ENCODE results near the gene LRIG2.

GRCh38 chr1:113027449-113027848 lies 45.5 kb upstream of the LRIG2 start:
- TF ChIP-seq, protein P1, sequence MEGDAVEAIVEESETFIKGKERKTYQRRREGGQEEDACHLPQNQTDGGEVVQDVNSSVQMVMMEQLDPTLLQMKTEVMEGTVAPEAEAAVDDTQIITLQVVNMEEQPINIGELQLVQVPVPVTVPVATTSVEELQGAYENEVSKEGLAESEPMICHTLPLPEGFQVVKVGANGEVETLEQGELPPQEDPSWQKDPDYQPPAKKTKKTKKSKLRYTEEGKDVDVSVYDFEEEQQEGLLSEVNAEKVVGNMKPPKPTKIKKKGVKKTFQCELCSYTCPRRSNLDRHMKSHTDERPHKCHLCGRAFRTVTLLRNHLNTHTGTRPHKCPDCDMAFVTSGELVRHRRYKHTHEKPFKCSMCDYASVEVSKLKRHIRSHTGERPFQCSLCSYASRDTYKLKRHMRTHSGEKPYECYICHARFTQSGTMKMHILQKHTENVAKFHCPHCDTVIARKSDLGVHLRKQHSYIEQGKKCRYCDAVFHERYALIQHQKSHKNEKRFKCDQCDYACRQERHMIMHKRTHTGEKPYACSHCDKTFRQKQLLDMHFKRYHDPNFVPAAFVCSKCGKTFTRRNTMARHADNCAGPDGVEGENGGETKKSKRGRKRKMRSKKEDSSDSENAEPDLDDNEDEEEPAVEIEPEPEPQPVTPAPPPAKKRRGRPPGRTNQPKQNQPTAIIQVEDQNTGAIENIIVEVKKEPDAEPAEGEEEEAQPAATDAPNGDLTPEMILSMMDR (IDR thresholded peaks at IDR 0.05) = no peak
- TF ChIP-seq ZFX (IDR thresholded peaks at IDR 0.05; ENCODE audit: borderline replicate concordance) = no peak
